K562 (cell line): Measurements from ENCODE around the gene ABRAXAS1. TPM values are rescaled to one million over a fixed set of nuclear protein-coding genes. Genes with fewer than 3 reads are reported as not detected.

Experiments used
- BRD4 ChIP-seq: fragments of 200-600 bp; sonication (generic); IDR thresholded peaks from 2 replicates; pipeline ENCODE4 v1.6.1; 2017; ENCODE audit warnings: inconsistent platforms
- CBFA2T2 ChIP-seq: fragments of 450-650 bp; conservative IDR thresholded peaks from 2 replicates; pipeline ENCODE4 v1.6.1; 2017; ENCODE audit warnings: mild to moderate bottlenecking
- CEBPB ChIP-seq: fragments of 450-650 bp; IDR thresholded peaks from 2 replicates; pipeline ENCODE4 v1.6.1; 2016; ENCODE audit warnings: missing genetic modification characterization, missing compliant biosample characterization
- CEBPG ChIP-seq, 3 experiments: fragments of 200-800 bp in 1 of 3; sonication (Bioruptor generic) in 1 of 3; sonication (generic) in 1 of 3; formaldehyde crosslinking in 1 of 3; IDR thresholded peaks in 2 of 3; conservative IDR thresholded peaks in 1 of 3; 2 replicates each; pipeline versions ENCODE4 v1.6.1 to v1.8.0; 2016 to 2022; ENCODE audit warnings: missing compliant biosample characterization in 2 of 3, missing genetic modification characterization in 2 of 3, mild to moderate bottlenecking in 1 of 3, missing genetic modification reagents in 1 of 3
- EGR1 ChIP-seq: fragments of 450-650 bp; conservative IDR thresholded peaks from 2 replicates; pipeline ENCODE4 v1.6.1; 2017; ENCODE audit warnings: mild to moderate bottlenecking
- HNRNPLL ChIP-seq: fragments of 200-400 bp; formaldehyde crosslinking; IDR thresholded peaks from 2 replicates; pipeline ENCODE4 v1.6.1; 2017; ENCODE audit warnings: low read length, low read depth, mild to moderate bottlenecking; ENCODE audit not compliant: poor library complexity, severe bottlenecking
- MECOM ChIP-seq: fragments of 250-450 bp; sonication (Bioruptor Pico); IDR thresholded peaks from 2 replicates; pipeline ENCODE4 v1.8.0; 2022; ENCODE audit warnings: inconsistent platforms
- MED1 ChIP-seq: sonication (generic); formaldehyde crosslinking; IDR thresholded peaks from 2 replicates; pipeline ENCODE4 v1.8.1; 2023; ENCODE audit warnings: missing genetic modification reagents, borderline replicate concordance
- NELFE ChIP-seq: IDR thresholded peaks from 2 replicates; pipeline ENCODE4 v1.6.1; 2011; ENCODE audit warnings: mild to moderate bottlenecking; ENCODE audit not compliant: insufficient read depth, insufficient read length
- POLR2AphosphoS5 ChIP-seq: IDR thresholded peaks from 2 replicates; pipeline ENCODE4 v1.6.1; 2011; ENCODE audit warnings: mild to moderate bottlenecking, low read depth, low read length, moderate library complexity; ENCODE audit not compliant: control insufficient read depth, insufficient read depth
- SIX5 ChIP-seq, 2 experiments: IDR thresholded peaks; 2 replicates each; pipeline ENCODE4 v1.6.1; 2011; ENCODE audit warnings: low read length in 2 of 2, borderline replicate concordance in 1 of 2, low read depth in 1 of 2, mild to moderate bottlenecking in 1 of 2, moderate library complexity in 1 of 2; ENCODE audit not compliant: insufficient read depth in 1 of 2
- SMARCE1 ChIP-seq: fragments of 450-650 bp; IDR thresholded peaks from 2 replicates; pipeline ENCODE4 v1.7.1; 2016; ENCODE audit warnings: mild to moderate bottlenecking
- SRSF3 ChIP-seq: fragments of 200-400 bp; formaldehyde crosslinking; IDR thresholded peaks from 2 replicates; pipeline ENCODE4 v1.6.1; 2016; ENCODE audit warnings: mild to moderate bottlenecking, low read length, moderate library complexity; ENCODE audit not compliant: insufficient read depth
- TBP ChIP-seq: optimal IDR thresholded peaks from 2 replicates; pipeline ENCODE3; 2011; ENCODE audit warnings: low read depth, low read length, improper control_type of control experiment
- ZNF639 ChIP-seq, 2 experiments: fragments of 200-800 bp in 1 of 2; sonication (Bioruptor generic) in 1 of 2; sonication (generic) in 1 of 2; formaldehyde crosslinking in 1 of 2; IDR thresholded peaks in 1 of 2; conservative IDR thresholded peaks in 1 of 2; 2 replicates each; pipeline versions ENCODE4 v1.5.0 to v1.6.1; 2016 to 2020; ENCODE audit warnings: missing compliant biosample characterization in 1 of 2, missing genetic modification characterization in 1 of 2, missing genetic modification reagents in 1 of 2
- polyA plus RNA-seq, 8 experiments: library from polyadenylated mRNA; depleted of rRNA in 4 of 8; stranded (reverse) in 5 of 8; unstranded in 3 of 8; fragments of >200 nt; fragmentation: Nextera tagmentation in 2 of 8; fragmentation: Illumina TruSeq in 1 of 8; extraction: Ambion mirVana in 2 of 8; extraction: Trizol in 1 of 8; gene quantifications; 2 replicates each; pipeline versions ENCODE4 v1.2.1 to v1.2.3, GENCODE V29; 2011 to 2014; ENCODE audit warnings: inconsistent platforms in 1 of 8, missing spikeins in 1 of 8
- total RNA-seq, 7 experiments: library from RNA; depleted of rRNA in 6 of 7; stranded (reverse); fragments of >200 nt in 6 of 7; fragmentation: Illumina TruSeq in 2 of 7; extraction: Trizol in 2 of 7; gene quantifications; 2 replicates each; pipeline versions ENCODE4 v1.2.1 to v1.2.3, GENCODE V29; 2011 to 2021; ENCODE audit warnings: low replicate concordance in 1 of 7
- TF ChIP-seq, protein P1 (sequence below): fragments of 450-650 bp; IDR thresholded peaks from 2 replicates; pipeline ENCODE4 v1.6.1; 2016; ENCODE audit warnings: borderline replicate concordance
- TF ChIP-seq, protein P2 (sequence below): sonication (generic); formaldehyde crosslinking; IDR thresholded peaks from 2 replicates; pipeline ENCODE4 v1.8.0; 2022; ENCODE audit warnings: mild to moderate bottlenecking, missing genetic modification reagents

ABRAXAS1 gene
- total and polyA plus RNA-seq, 9 of the 15 experiments (the other 6 are each of a cell fraction or from before 2014, with no cell fraction given): 10.8 to 48.3 (median 22.1) TPM

- TF ChIP-seq, protein P1, sequence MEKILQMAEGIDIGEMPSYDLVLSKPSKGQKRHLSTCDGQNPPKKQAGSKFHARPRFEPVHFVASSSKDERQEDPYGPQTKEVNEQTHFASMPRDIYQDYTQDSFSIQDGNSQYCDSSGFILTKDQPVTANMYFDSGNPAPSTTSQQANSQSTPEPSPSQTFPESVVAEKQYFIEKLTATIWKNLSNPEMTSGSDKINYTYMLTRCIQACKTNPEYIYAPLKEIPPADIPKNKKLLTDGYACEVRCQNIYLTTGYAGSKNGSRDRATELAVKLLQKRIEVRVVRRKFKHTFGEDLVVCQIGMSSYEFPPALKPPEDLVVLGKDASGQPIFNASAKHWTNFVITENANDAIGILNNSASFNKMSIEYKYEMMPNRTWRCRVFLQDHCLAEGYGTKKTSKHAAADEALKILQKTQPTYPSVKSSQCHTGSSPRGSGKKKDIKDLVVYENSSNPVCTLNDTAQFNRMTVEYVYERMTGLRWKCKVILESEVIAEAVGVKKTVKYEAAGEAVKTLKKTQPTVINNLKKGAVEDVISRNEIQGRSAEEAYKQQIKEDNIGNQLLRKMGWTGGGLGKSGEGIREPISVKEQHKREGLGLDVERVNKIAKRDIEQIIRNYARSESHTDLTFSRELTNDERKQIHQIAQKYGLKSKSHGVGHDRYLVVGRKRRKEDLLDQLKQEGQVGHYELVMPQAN: no peak
- no peak for TF ChIP-seq SRSF3
- TF ChIP-seq, protein P2, sequence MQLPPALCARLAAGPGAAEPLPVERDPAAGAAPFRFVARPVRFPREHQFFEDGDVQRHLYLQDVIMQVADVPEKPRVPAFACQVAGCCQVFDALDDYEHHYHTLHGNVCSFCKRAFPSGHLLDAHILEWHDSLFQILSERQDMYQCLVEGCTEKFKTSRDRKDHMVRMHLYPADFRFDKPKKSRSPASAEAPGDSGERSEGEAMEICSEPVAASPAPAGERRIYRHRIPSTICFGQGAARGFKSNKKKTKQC (CRISPR knock-in tag): no peak
- TF ChIP-seq CBFA2T2: peak; percentile 67
- TF ChIP-seq MED1: no peak
- TF ChIP-seq POLR2AphosphoS5: no peak
- no peak for TF ChIP-seq BRD4
- TF ChIP-seq CEBPB: peak; percentile 85
- TF ChIP-seq SIX5 (IDR thresholded peaks at IDR 0.05; ENCODE audit: borderline replicate concordance in 1 of 2, insufficient read depth in 1 of 2, low read depth in 1 of 2, low read length in 2 of 2): no peak
- TF ChIP-seq HNRNPLL: no peak
- peak; percentile 55; the same call in 1 of the 2 replicates for TF ChIP-seq CEBPG (CRISPR knock-in tag; IDR thresholded peaks at IDR 0.05)
- TF ChIP-seq CEBPG (tag; conservative IDR thresholded peaks at IDR 0.05 in 1 of 2, IDR thresholded peaks at IDR 0.05 in 1 of 2): peak; percentile 53 to 86; a peak in 3 of 4 replicates
- peak; percentile 22 for TF ChIP-seq TBP
- no peak for TF ChIP-seq NELFE
- TF ChIP-seq SMARCE1: peak; percentile 29; the same call in 1 of the 2 replicates
- TF ChIP-seq ZNF639 (CRISPR knock-in tag; conservative IDR thresholded peaks at IDR 0.05 in 1 of 2, IDR thresholded peaks at IDR 0.05 in 1 of 2): no peak
- no peak for TF ChIP-seq EGR1
- TF ChIP-seq MECOM (CRISPR knock-in tag): peak; percentile 52; the same call in 1 of the 2 replicates
Observed at GRCh38 chr4:83486457-83487129, 1.7 kb upstream of the ABRAXAS1 start (continued).
